Esophagus muscularis mucosa (tissue), 2 donors: ENCODE measurements around the gene TRABD2A.

Experiments
- POLR2A ChIP-seq: fragments of 450-650 bp; IDR thresholded peaks from one replicate; pipeline ENCODE4 v1.6.1; 2017; ENCODE audit warnings: antibody characterized with exemption, moderate library complexity, mild to moderate bottlenecking, low read depth
- POLR2AphosphoS5 ChIP-seq, 2 donors: sonication (generic); formaldehyde crosslinking; IDR thresholded peaks; one replicate each; pipeline ENCODE4 v1.6.1; 2017; ENCODE audit warnings: antibody characterized with exemption in 2 of 2

- TF ChIP-seq POLR2A, result no peak
- no peak for TF ChIP-seq POLR2AphosphoS5 (IDR thresholded peaks at IDR 0.05)
Observed at GRCh38 chr2:84884449-84884848, 3.6 kb upstream of the TRABD2A start.
